ENCODE data around the gene HPGD. TPM values are rescaled to one million over a fixed set of nuclear protein-coding genes. Genes with fewer than 3 reads are reported as not detected.

Gene HPGD
- 1 to 10 TPM; 1.9 to 4.1 (median 2.7) TPM for total RNA-seq

DNA sequence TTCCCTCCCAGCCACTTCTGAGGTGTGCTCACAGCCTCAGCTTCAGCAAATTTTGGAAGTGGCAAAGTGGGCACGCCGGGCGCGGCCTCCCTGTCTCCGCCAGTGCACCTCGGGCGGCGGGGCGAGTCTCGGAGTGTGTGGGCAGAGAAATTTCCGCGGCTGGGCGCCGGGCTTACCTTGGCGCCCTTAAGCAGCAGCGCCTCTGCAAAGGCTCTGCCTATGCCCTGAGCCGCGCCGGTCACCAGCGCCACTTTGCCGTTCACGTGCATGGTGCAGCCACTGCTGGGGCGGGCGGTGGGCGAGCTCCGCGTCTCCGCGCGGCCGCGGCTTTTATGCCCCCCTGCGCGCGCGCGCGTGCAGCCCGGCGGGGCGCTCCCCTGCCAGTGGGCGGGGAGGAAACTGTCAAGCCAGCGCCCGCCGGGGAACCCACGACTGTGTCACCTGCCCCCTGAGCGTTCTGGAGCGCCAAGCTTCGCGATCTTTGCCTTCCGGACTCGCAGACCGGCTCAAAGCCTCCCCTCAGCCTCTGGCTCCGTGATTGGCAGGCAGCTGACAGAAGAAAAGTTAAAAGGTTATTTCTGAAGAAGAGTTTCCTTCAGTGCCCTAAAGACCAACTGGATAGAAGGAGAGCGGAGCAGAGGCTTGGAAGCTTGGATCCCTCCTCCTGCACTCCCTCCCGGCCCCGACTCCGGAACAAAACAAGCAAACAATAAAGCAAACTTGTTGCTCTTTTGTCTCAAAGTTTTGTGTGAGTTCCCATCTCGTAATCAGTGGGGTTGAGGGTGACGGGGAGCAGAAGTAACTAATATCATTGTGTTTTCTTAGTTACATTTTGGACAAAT lies at the start of gene HPGD:
Gene HPGD, minus strand, starts transcription at position 306 of the 842 bp plus-strand sequence. Its CDS starts 37 bp downstream, at position 269.
- Histone ChIP-seq H3K27ac (peak within 1 kb of the TSS in 1 of 3 donors; percentile 16), H3K27me3 (no peaks in the 10 kb centered on the region), H3K36me3 (no peaks in the 10 kb centered on the region), H3K4me3 (replicated peaks in 1 of 3) (peak within 1 kb of the TSS in 2 of 3 donors; percentile 21 to 40), H3K4me1 (peaks cover 0 to 5% of the 10 kb centered on the region in 2 donors), H3K9me3 (no peaks in the 10 kb centered on the region)
- peak in 1 of 2 donors; percentile 33 for TF ChIP-seq POLR2A (IDR thresholded peaks at IDR 0.05)
- TF ChIP-seq, protein P1, sequence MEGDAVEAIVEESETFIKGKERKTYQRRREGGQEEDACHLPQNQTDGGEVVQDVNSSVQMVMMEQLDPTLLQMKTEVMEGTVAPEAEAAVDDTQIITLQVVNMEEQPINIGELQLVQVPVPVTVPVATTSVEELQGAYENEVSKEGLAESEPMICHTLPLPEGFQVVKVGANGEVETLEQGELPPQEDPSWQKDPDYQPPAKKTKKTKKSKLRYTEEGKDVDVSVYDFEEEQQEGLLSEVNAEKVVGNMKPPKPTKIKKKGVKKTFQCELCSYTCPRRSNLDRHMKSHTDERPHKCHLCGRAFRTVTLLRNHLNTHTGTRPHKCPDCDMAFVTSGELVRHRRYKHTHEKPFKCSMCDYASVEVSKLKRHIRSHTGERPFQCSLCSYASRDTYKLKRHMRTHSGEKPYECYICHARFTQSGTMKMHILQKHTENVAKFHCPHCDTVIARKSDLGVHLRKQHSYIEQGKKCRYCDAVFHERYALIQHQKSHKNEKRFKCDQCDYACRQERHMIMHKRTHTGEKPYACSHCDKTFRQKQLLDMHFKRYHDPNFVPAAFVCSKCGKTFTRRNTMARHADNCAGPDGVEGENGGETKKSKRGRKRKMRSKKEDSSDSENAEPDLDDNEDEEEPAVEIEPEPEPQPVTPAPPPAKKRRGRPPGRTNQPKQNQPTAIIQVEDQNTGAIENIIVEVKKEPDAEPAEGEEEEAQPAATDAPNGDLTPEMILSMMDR (IDR thresholded peaks at IDR 0.05) = no peak
- intact Hi-C loops (cut with DNase I) = no loop called here
- WGBS, 2 donors = 1 to 2% methylated on average over 14 to 24 of the region's 60 CpGs
- DNase-seq = peak; percentile 59 to 64

DNA sequence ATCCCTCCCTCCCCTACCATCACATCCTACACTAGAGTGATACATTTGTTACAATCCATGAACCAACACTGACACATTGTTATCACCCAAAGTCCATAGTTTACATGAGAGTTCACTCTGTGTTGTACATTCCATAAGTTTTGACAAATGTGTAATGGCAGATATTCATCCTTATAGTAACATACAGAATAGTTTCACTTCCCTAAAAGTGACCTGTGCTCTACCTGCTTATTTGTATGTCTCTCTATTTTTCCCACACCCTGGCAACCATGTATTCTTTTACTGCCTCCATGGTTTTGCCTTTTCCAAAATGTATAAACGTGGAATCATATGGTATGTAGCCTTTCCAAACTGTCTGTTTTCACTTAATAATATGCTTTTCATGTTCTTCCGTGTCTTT lies 42.2 kb upstream of the HPGD start:
- Histone ChIP-seq H3K9me3 (no peaks in the 10 kb centered on the region), H3K4me3 (replicated peaks in 1 of 3) (no peak overlapping the region), H3K4me1 (no peaks in the 10 kb centered on the region), H3K27me3 (no peaks in the 10 kb centered on the region), H3K27ac (no peak overlapping the region), H3K36me3 (no peaks in the 10 kb centered on the region)
- intact Hi-C loops (cut with DNase I) = no loop called here
- DNase-seq = no peak
- TF ChIP-seq POLR2A (IDR thresholded peaks at IDR 0.05) = no peak
- TF ChIP-seq, protein P1 (IDR thresholded peaks at IDR 0.05) = no peak
- 40 to 41% methylated on average over 2 of the region's 2 CpGs for whole genome bisulfite sequencing, 2 donors

DNA sequence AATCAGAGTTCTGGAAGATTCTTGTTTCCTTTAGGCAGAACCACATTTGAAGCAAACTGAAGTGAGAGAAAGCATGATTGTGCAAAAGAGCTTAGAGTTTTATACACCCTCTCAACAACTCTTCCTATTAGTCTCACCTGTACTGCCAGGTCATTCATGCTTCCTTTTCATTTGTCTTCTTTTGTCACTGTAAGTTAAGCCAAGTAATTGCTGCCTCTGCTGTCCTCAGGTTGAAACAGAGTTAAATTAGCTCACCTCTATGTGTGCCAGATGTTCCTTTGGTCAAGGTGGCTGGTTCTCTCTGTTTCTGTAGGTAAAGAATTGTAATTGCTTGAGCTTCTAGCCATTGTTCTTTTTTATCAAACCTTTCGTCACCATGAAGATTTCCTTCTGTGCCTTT lies 41.1 kb upstream of the HPGD start:
- no peak for DNase-seq
- no peak overlapping the region for H3K27ac ChIP-seq
- intact Hi-C loops (cut with DNase I) = no loop called here
- no peaks in the 10 kb centered on the region for H3K9me3 ChIP-seq
- H3K27me3 ChIP-seq = no peaks in the 10 kb centered on the region
- no peaks in the 10 kb centered on the region for H3K4me1 ChIP-seq
- TF ChIP-seq, protein P1 (IDR thresholded peaks at IDR 0.05) = no peak
- TF ChIP-seq POLR2A (IDR thresholded peaks at IDR 0.05) = no peak
- 93 to 100% methylated on average over 1 of the region's 1 CpG for WGBS, 2 donors
- H3K4me3 ChIP-seq (replicated peaks in 1 of 3) = no peak overlapping the region
- no peaks in the 10 kb centered on the region for H3K36me3 ChIP-seq

DNA sequence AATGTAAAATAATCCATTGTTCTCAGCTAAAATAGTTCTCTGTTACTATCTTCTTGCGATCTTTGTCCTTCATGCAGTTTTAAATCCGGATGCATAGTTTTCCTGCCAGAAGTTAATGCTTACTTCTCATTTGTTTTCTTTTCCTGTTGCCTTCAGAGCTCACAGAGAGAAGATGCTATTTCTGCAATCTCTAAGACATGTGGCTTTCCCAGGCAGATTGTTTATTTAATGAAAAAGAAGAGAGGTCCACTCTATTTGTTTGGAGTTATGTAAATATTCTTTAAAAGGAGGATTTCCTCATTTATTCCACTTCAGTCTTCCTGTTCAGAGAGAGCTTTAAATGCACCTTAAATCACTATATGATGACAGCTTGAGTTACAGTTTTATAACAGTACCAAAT lies 39.3 kb upstream of the HPGD start:
- Histone ChIP-seq H3K9me3 (no peaks in the 10 kb centered on the region), H3K27me3 (no peaks in the 10 kb centered on the region), H3K4me3 (replicated peaks in 1 of 3) (no peak overlapping the region), H3K36me3 (no peaks in the 10 kb centered on the region), H3K4me1 (no peaks in the 10 kb centered on the region), H3K27ac (no peak overlapping the region)
- no peak for TF ChIP-seq POLR2A (IDR thresholded peaks at IDR 0.05)
- TF ChIP-seq, protein P1 (IDR thresholded peaks at IDR 0.05) = no peak
- DNase-seq = no peak
- intact Hi-C loops (cut with DNase I) = no loop called here
- WGBS, 2 donors = 9 to 15% methylated on average over 2 of the region's 2 CpGs

DNA sequence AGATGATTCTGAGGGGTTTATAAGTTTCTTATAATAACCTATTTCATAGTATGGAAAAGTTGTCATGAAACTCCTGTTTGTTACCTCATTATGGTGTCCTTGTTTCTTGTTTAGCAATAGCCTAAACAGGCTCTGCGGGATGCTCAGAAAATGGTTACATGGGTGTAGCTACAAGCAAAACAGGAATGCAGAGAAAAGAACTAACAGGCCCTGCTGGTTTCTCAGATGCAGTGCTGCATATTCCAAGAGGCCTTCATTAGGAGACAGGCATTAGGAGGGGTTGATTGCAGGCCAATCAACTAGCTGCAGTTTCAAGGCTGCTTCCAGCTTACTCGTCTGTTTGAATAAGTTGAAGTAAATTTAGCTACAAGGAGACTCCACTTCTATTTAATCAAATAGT lies 37.6 kb upstream of the HPGD start:
- H3K4me3 ChIP-seq (replicated peaks in 1 of 3) = no peak overlapping the region
- H3K4me1 ChIP-seq = no peaks in the 10 kb centered on the region
- no peaks in the 10 kb centered on the region for H3K36me3 ChIP-seq
- DNase-seq = no peak
- intact Hi-C loops (cut with DNase I) = no loop called here
- 65 to 66% methylated on average over 2 of the region's 2 CpGs for WGBS, 2 donors
- no peak overlapping the region for H3K27ac ChIP-seq
- no peaks in the 10 kb centered on the region for H3K27me3 ChIP-seq
- TF ChIP-seq, protein P1 (IDR thresholded peaks at IDR 0.05) = no peak
- TF ChIP-seq POLR2A (IDR thresholded peaks at IDR 0.05) = no peak
- no peaks in the 10 kb centered on the region for H3K9me3 ChIP-seq
